HEK293 (cell line): ENCODE measurements around the gene UBAC2.

Source experiments
- CTCF ChIA-PET: fragments of 350-600 bp; formaldehyde crosslinking; extraction: SDS; loops from one replicate; lab custom pipeline; 2021; ENCODE audit warnings: antibody characterized with exemption; lab: Yijun Ruan, JAX
- POLR2A ChIA-PET: fragments of 300-600 bp; formaldehyde crosslinking; extraction: SDS; loops from one replicate; lab custom pipeline; 2020; ENCODE audit warnings: antibody characterized with exemption, inconsistent platforms; lab: Yijun Ruan, JAX
- H3K27ac ChIP-seq: fragments of 200-500 bp; sonication (Bioruptor generic); 2 replicates; pipeline ENCODE4 v1.5.1; 2014; ENCODE audit warnings: low read depth, low read length, control low read depth, inconsistent platforms; ENCODE audit errors: extremely low read depth
- H3K36me3 ChIP-seq, 2 experiments: fragments of 200-500 bp in 1 of 2; sonication (Bioruptor generic) in 1 of 2; 1 replicate in 1 of 2; 2 replicates in 1 of 2; pipeline ENCODE4 v1.5.1; 2014 to 2017; ENCODE audit warnings: inconsistent platforms in 2 of 2, low read length in 2 of 2; ENCODE audit not compliant: control insufficient read depth in 2 of 2, insufficient read depth in 1 of 2
- H3K4me1 ChIP-seq: fragments of 200-500 bp; sonication (Bioruptor generic); 2 replicates; pipeline ENCODE4 v1.5.1; 2014; ENCODE audit warnings: mild to moderate bottlenecking, low read length, inconsistent platforms; ENCODE audit not compliant: control insufficient read depth, insufficient read depth
- H3K4me3 ChIP-seq: 2 replicates; pipeline ENCODE4 v1.5.1; 2011; ENCODE audit warnings: low read depth, mild to moderate bottlenecking, control low read depth, low read length, moderate library complexity
- H3K9me3 ChIP-seq: fragments of 200-500 bp; sonication (Bioruptor generic); 2 replicates; pipeline ENCODE4 v1.5.1; 2014; ENCODE audit warnings: low read depth, low read length, inconsistent platforms; ENCODE audit not compliant: control insufficient read depth, insufficient read depth
- KLF17 ChIP-seq: fragments of 450-650 bp; formaldehyde crosslinking; IDR thresholded peaks from 2 replicates; pipeline ENCODE4 v1.5.1; 2016; ENCODE audit warnings: missing biosample characterization, missing genetic modification characterization
- KLF7 ChIP-seq: fragments of 450-650 bp; formaldehyde crosslinking; IDR thresholded peaks from 2 replicates; pipeline ENCODE4 v1.5.1; 2016; ENCODE audit warnings: missing biosample characterization, missing genetic modification characterization, borderline replicate concordance
- REPIN1 ChIP-seq: fragments of 450-650 bp; formaldehyde crosslinking; IDR thresholded peaks from 2 replicates; pipeline ENCODE4 v1.5.1; 2017; ENCODE audit warnings: missing biosample characterization, missing genetic modification characterization, low read depth
- REST ChIP-seq: fragments of 450-650 bp; formaldehyde crosslinking; IDR thresholded peaks from 2 replicates; pipeline ENCODE4 v1.5.1; 2016; ENCODE audit warnings: missing biosample characterization, missing genetic modification characterization
- SCRT2 ChIP-seq: fragments of 450-650 bp; formaldehyde crosslinking; IDR thresholded peaks from 2 replicates; pipeline ENCODE4 v1.5.1; 2016; ENCODE audit warnings: missing biosample characterization, missing genetic modification characterization
- SP7 ChIP-seq: fragments of 450-650 bp; formaldehyde crosslinking; IDR thresholded peaks from 2 replicates; pipeline ENCODE4 v1.5.1; 2016; ENCODE audit warnings: missing biosample characterization, missing genetic modification characterization
- TSHZ1 ChIP-seq: fragments of 450-650 bp; formaldehyde crosslinking; IDR thresholded peaks from 2 replicates; pipeline ENCODE4 v1.5.1; 2016; ENCODE audit warnings: missing biosample characterization, missing genetic modification characterization, borderline replicate concordance
- ZFP3 ChIP-seq: fragments of 450-650 bp; formaldehyde crosslinking; IDR thresholded peaks from 2 replicates; pipeline ENCODE4 v1.5.1; 2016; ENCODE audit warnings: low read depth, missing biosample characterization, missing genetic modification characterization
- ZNF138 ChIP-seq: fragments of 450-650 bp; formaldehyde crosslinking; IDR thresholded peaks from 2 replicates; pipeline ENCODE4 v1.5.1; 2016; ENCODE audit warnings: missing biosample characterization, missing genetic modification characterization, borderline replicate concordance
- ZNF23 ChIP-seq: fragments of 450-650 bp; formaldehyde crosslinking; IDR thresholded peaks from 2 replicates; pipeline ENCODE4 v1.5.1; 2016; ENCODE audit warnings: missing biosample characterization, missing genetic modification characterization, borderline replicate concordance
- ZNF266 ChIP-seq: fragments of 450-650 bp; formaldehyde crosslinking; IDR thresholded peaks from 2 replicates; pipeline ENCODE4 v1.5.1; 2016; ENCODE audit warnings: missing biosample characterization, missing genetic modification characterization, low read depth
- ZNF280C ChIP-seq: fragments of 450-650 bp; formaldehyde crosslinking; IDR thresholded peaks from 2 replicates; pipeline ENCODE4 v1.5.1; 2016; ENCODE audit warnings: missing biosample characterization, missing genetic modification characterization
- ZNF280D ChIP-seq: fragments of 450-650 bp; formaldehyde crosslinking; IDR thresholded peaks from 2 replicates; pipeline ENCODE4 v1.5.1; 2016; ENCODE audit warnings: missing biosample characterization, missing genetic modification characterization
- ZNF585B ChIP-seq: fragments of 450-650 bp; formaldehyde crosslinking; IDR thresholded peaks from 2 replicates; pipeline ENCODE4 v1.5.1; 2016; ENCODE audit warnings: missing biosample characterization, missing genetic modification characterization
- ZNF621 ChIP-seq: fragments of 450-650 bp; formaldehyde crosslinking; IDR thresholded peaks from 2 replicates; pipeline ENCODE4 v1.5.1; 2017; ENCODE audit warnings: missing biosample characterization, missing genetic modification characterization

Gene UBAC2

GRCh38 chr13:99371956-99372355 lies 171.3 kb downstream of the UBAC2 start (continued):
- TF ChIP-seq ZNF280D (no peak), ZNF23 (no peak), ZNF266 (tag by site-specific recombination) (no peak), SCRT2 (tag by site-specific recombination) (no peak)

GRCh38 chr13:99373436-99373835 lies 172.8 kb downstream of the UBAC2 start:
- TF ChIP-seq REST (tag by site-specific recombination) (no peak), REPIN1 (no peak), SP7 (tag by site-specific recombination) (no peak), ZNF266 (tag by site-specific recombination) (no peak), ZNF280C (tag by site-specific recombination) (no peak), ZFP3 (no peak), ZNF138 (tag by site-specific recombination) (no peak), KLF17 (no peak), ZNF585B (no peak), ZNF621 (tag by site-specific recombination) (no peak), TSHZ1 (tag by site-specific recombination) (no peak), KLF7 (tag by site-specific recombination) (no peak)
- TF ChIP-seq, all 188 proteins: peak for 0
- ChIA-PET CTCF (interaction anchor here (0.7 to 1.5 kb wide), 3 partner anchors 13 to 103 kb away, joined by 3 to 6 read pairs (median 4); no protein-coding TSS in a partner anchor), POLR2A (no interaction called here)
- Histone ChIP-seq H3K36me3 (peaks cover 0 to 9% of the 10 kb centered on the region in 2 experiments; a peak in 1 of 3 replicates), H3K9me3 (no peaks in the 10 kb centered on the region), H3K27ac (no peak overlapping the region), H3K4me3 (no peak overlapping the region), H3K4me1 (no peaks in the 10 kb centered on the region)
